Measurements from ENCODE around the gene TUBB4A.

The TUBB4A gene

DNA sequence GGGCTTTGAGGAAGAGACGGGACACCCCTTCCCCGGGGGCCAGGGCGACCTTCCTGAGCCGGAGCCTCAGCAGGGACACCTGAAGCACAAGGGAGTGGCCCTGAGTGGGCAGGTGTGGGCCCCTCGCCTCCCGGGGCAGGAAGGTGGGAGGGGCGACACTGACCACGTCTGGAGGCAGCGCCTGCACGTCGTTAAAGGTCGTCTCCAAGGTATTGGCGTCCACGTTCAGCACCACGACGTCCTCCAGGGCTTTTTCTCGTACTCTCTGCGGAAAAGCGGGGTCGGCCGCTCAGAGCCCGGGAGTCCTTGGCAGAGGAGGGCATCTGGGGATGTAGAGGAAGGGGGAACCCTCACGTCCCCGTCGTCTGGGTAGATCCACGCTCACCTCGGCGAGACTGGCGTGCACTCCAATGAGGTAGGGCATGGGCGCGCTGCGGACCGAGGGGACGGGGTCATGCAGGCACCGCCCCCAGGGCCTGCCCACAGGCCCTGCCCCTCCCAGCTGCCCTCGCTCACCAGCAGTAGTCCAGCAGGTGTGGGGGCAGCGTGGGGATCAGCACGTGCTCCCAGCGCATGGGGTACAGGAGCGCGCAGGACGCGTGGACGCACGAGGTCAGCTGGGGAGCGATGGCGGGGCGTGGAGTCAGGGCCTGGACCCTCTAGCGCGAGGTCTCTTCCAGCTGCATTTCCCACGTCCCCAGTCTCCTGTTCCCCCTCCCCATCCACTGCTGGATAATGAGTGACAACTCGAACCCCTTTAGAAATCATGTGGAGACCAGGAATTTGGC, 26.6 kb downstream of the TUBB4A start:
- DNase-seq (ENCODE audit: extremely low spot score, insufficient read length, low read depth) (no peak), FAIRE-seq (no peak)

DNA sequence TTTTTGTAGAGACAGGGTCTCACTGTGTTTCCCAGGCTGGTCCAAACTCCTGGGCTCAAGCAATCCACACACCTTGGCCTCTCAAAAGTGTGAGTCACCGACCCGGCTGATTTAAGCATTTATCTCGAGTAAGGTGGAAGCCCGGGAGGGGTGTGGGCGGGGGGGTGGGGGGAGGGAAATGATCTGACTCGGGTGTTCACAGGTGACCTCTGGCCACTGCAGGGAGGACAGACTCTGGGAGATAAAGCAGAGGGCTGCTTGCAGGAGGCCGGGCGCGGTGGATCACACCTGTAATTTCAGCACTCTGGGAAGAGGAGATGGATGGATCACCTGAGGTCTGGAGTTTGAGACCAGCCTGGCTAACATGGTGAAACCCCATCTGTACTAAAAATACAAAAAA, 28.5 kb downstream of the TUBB4A start:
- no peak for FAIRE-seq
- no peak for DNase-seq (ENCODE audit: extremely low spot score, insufficient read length, low read depth)

DNA sequence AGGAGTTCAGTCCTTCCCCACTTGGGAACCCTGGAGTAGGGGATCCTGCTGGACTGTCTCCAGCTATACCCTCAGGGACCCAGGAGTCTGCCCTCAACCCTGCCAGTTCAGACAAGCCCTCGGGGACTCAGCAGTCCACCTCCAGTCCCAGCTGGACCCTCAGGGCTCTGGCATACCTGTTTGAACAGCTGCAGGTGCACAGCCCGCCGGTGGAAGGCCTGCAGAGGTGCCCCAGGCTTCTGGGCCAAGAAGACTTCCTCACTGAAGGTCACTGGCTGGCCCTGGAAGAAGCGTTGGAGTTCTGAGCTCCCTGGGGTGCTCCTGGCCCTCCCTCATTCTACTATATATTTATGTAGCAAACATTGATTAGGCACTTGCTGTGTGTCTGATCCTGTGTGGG, 29.4 kb downstream of the TUBB4A start:
- DNase-seq (ENCODE audit: extremely low spot score, insufficient read length, low read depth) (no peak), FAIRE-seq (no peak)

GRCh38 chr19:6471076-6471475, 31.0 kb downstream of the TUBB4A start:
- DNase-seq (ENCODE audit: extremely low spot score, insufficient read length, low read depth) (no peak), FAIRE-seq (no peak)

- no peak for DNase-seq (ENCODE audit: extremely low spot score, insufficient read length, low read depth)
- no peak for FAIRE-seq
These were observed 31.9 kb downstream of the TUBB4A start for GRCh38 chr19:6470173-6470572.

GRCh38 chr19:6467384-6467783, 34.7 kb downstream of the TUBB4A start:
- no peak for DNase-seq (ENCODE audit: extremely low spot score, insufficient read length, low read depth)

GRCh38 chr19:6466526-6467248, 35.4 kb downstream of the TUBB4A start:
- FAIRE-seq, result no peak
- no peak for DNase-seq (ENCODE audit: extremely low spot score, insufficient read length, low read depth)

More at GRCh38 chr19:6467384-6467783, 34.7 kb downstream of the TUBB4A start:
- FAIRE-seq, result no peak

GRCh38 chr19:6465663-6466062, 36.4 kb downstream of the TUBB4A start:
- DNase-seq (ENCODE audit: extremely low spot score, insufficient read length, low read depth), result no peak
- FAIRE-seq, result no peak

DNA sequence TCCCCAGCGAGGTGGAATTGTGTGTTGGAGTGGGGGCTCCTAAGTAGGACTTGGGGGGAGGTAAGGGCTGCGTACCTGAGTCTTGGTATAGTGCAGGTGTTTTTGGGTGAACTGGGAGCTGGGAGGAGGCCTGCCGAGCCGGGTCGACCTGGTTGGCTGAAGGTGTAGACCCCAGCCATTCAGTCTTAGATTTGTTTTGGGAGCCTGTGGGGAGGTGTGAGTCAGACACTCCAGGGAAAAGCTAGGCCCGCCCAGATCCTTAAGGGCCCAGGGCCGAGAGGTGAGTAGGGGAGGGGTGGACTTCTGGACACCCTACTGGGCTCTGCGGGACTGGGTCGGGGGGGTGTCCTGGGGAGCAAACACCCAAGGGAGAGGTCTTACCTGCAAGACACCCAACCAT, 37.1 kb downstream of the TUBB4A start:
- DNase-seq (ENCODE audit: extremely low spot score, insufficient read length, low read depth) (no peak), FAIRE-seq (no peak)

DNA sequence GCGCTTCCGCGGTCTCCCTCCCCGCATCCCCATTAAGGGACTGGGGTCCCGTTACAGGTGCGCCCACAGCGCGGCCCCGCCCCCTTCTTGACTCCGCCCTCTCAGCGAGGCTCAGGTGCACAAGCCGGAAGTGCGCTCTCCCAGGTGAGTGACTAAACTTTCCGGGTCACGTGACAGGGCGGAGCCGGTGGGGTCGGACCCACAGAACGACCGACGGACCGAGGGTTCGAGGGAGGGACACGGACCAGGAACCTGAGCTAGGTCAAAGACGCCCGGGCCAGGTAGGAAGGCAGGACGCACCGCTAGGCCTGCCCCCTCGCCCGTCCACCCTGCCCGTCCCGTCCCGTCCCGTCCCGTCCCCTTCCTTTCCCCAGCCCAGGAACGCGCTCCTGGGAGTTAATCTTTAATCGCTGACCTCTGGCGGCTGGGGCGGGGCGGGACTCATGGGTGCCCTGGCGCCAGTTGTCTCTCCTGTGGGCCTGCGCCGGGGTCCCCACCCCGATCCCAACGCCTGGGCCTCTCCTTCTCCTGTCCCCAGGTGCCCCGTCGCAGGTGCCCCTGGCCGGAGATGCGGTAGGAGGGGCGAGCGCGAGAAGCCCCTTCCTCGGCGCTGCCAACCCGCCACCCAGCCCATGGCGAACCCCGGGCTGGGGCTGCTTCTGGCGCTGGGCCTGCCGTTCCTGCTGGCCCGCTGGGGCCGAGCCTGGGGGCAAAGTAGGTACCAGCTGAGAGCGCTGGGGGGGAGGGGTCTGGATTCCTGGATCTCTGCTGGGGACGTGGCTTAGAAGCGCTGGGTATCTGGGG, 37.8 kb downstream of the TUBB4A start, which contains the start of gene CRB3:
TSS of gene CRB3 (plus strand) at position 202 of the 804 bp plus-strand sequence. CDS start at position 633, 431 bp downstream.
- DNase-seq (ENCODE audit: extremely low spot score, insufficient read length, low read depth) (no peak), FAIRE-seq (peak; percentile 47)

GRCh38 chr19:6460099-6460884, 41.8 kb downstream of the TUBB4A start:
- DNase-seq (ENCODE audit: extremely low spot score, insufficient read length, low read depth), result peak; percentile 88
- FAIRE-seq, result peak; percentile 98

- DNase-seq (ENCODE audit: extremely low spot score, insufficient read length, low read depth) (peak; percentile 71), FAIRE-seq (no peak)
These were observed 42.6 kb downstream of the TUBB4A start, which contains the start of gene SLC25A23 for GRCh38 chr19:6459262-6460098. SLC25A23 (minus strand) TSS chr19:6459792; CDS start chr19:6459628, 164 bp downstream.

- DNase-seq (ENCODE audit: extremely low spot score, insufficient read length, low read depth), result no peak
- FAIRE-seq, result no peak
These were observed 43.3 kb downstream of the TUBB4A start for GRCh38 chr19:6458695-6459261.

DNA sequence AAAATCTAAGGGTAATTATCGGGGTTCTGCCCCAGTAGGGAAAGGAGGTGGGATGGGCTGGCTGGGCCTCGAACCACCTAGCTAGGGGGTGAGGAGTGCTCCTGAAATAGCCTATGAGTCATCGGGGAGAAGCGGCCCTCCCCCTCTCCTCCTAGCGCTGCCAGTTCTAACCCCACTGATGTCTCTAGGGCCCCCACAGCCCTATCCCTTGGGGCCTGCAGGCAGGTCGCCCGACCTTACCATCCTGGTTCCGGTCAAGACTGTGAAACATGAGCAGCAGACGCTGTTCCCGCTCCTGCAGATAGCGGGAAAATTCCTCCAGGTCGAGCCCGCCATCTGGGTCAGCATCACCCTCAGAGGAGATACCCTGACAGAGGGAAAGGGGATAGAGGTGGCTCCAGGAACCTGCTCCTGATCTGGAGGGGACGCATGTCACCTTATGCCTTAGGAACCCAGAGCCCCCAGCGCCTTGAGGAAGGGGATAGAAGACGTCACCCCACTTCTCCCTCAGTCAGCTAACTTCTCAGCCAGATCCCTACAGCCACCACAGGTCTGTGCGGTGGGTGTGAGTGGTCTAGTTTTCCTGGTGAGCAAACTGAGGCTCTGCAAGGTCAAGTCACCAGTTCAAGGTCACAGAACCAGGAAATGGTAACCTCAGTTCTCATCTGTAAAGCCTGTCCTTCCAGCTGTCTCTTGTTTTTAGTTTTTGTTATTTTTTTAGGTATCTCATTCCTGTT, 44.0 kb downstream of the TUBB4A start:
- DNase-seq (ENCODE audit: extremely low spot score, insufficient read length, low read depth), result peak; percentile 45
- peak; percentile 91 for FAIRE-seq

GRCh38 chr19:6455924-6456323, 46.2 kb downstream of the TUBB4A start:
- FAIRE-seq, result no peak
- no peak for DNase-seq (ENCODE audit: extremely low spot score, insufficient read length, low read depth)

DNA sequence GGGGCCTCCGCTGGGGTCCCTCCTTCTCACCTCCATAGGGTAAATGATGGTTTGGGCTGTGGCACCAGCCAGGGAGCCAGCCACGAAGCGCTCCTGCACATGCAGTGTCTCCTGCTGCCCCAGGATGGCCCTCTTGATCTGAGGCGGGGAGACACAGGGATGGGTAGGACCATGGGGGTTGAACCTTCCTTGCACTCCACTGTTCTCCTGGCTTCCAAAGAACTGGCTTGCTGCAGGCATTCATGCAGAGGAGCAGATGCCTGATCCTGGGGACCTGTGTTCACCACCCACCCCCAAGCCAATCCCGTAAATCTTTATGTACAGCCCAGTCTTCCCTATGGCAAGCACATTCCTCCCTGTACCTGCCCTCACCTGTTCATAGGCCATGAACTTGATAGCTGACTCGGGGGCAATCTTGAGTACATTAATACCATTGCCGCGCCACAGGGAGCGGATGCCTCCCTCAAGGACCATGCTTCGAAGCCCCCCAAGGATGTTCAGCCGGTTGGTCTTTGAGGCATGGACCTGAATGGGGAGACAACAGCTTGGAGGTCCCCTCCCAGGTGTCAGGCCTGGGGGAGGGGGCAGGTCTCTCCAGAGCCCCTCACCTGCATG, 48.1 kb downstream of the TUBB4A start:
- FAIRE-seq (no peak), DNase-seq (ENCODE audit: extremely low spot score, insufficient read length, low read depth) (no peak)

- no peak for DNase-seq (ENCODE audit: extremely low spot score, insufficient read length, low read depth)
- FAIRE-seq, result no peak
These were observed 49.2 kb downstream of the TUBB4A start for GRCh38 chr19:6452899-6453298.
